NK-92 (cell line): Measurements from ENCODE around the gene PGK1.

Experiments
- DNase-seq: peaks from one replicate; lab custom pipeline; 2025; ENCODE audit not compliant: unreplicated experiment; lab: John Stamatoyannopoulos, UW

Gene PGK1

DNA sequence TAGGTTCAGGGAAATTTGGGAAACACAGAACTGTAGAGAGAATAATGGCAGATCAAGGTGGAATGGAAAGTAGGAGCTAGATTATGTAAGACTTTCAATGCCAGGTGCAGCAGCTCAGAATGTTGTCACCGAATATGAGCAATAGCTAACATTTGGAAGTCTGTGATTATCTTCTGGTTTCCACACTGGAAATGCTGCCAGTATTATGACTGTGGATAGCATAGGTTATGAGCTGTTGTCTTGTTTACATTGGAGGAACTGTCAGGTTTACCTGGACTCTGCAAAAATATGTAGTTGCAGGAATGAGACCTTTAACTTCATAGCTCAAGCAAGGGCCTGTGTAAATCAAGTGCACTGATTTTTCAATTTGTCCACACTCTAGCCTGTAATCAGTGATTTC is 61.4 kb downstream of the PGK1 start:
- DNase-seq: no peak

DNA sequence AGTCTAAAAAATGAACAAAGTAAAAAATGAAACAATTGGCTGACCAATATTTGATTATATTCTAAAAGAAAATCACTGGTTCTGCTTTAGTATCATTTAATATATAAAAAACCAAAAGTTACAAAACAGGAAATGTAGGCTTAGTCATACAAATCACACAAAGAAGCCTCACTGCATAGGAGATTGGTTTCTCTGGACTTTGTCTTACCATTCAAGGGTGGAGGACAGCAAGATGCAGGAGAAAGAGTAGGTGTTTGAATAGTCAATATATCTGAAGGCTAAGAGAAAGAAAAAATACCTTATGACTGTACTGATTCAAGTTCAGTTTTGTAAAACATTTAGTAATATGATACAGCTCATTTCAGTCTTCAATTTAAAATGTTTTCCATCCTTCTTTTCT is 64.0 kb downstream of the PGK1 start:
- DNase-seq: no peak
